MCF 10A (cell line): ENCODE results near the gene RTN4RL1. TPM values are rescaled to one million over a fixed set of nuclear protein-coding genes. Genes with fewer than 3 reads are reported as not detected.

Experiments used
- BruUV-seq: library from RNA; stranded (reverse); fragments of 400-500 nt; replicated peaks from 2 replicates; lab custom pipeline; 2021; lab: Mats Ljungman, UMichigan
- CTCF ChIA-PET: fragments of 300-600 bp; sonication (Branson Sonifier 250); formaldehyde crosslinking; extraction: SDS; loops from one replicate; lab custom pipeline; 2021; ENCODE audit warnings: antibody characterized with exemption, inconsistent platforms; lab: Yijun Ruan, JAX
- POLR2A ChIA-PET: fragments of 300-600, 350-650 bp; sonication (Branson Sonifier 250); formaldehyde crosslinking; extraction: SDS; loops from one replicate; lab custom pipeline; 2020; ENCODE audit warnings: antibody characterized with exemption, inconsistent platforms; lab: Yijun Ruan, JAX
- DNase-seq: peaks from one replicate; pipeline ENCODE4 v3.0.0-alpha.2; 2018; ENCODE audit not compliant: unreplicated experiment
- H3K27ac Mint-ChIP-seq: one replicate; pipeline ENCODE4 v1.8.0; 2022; ENCODE audit warnings: mild to moderate bottlenecking, low read depth, mixed read lengths; ENCODE audit not compliant: unreplicated experiment
- H3K27me3 Mint-ChIP-seq: one replicate; pipeline ENCODE4 v1.8.0; 2022; ENCODE audit warnings: mixed read lengths; ENCODE audit not compliant: insufficient read depth, unreplicated experiment
- H3K36me3 Mint-ChIP-seq: one replicate; pipeline ENCODE4 v1.8.0; 2022; ENCODE audit warnings: mild to moderate bottlenecking, moderate library complexity, mixed read lengths; ENCODE audit not compliant: insufficient read depth, unreplicated experiment
- H3K4me1 Mint-ChIP-seq: one replicate; pipeline ENCODE4 v1.8.0; 2022; ENCODE audit warnings: mixed read lengths; ENCODE audit not compliant: insufficient read depth, unreplicated experiment
- H3K4me3 Mint-ChIP-seq: one replicate; pipeline ENCODE4 v1.8.0; 2022; ENCODE audit warnings: mild to moderate bottlenecking, moderate library complexity, mixed read lengths; ENCODE audit not compliant: unreplicated experiment
- H3K9me3 Mint-ChIP-seq: one replicate; pipeline ENCODE4 v1.8.0; 2022; ENCODE audit warnings: mixed read lengths; ENCODE audit not compliant: unreplicated experiment
- CTCF ChIP-seq: fragments of 200-600 bp; IDR thresholded peaks from one replicate; pipeline ENCODE4 v1.8.0; 2022; ENCODE audit warnings: antibody characterized with exemption, mild to moderate bottlenecking; ENCODE audit not compliant: unreplicated experiment
- intact Hi-C: fragments of 100-400 bp; cut with micrococcal nuclease; formaldehyde crosslinking; loops from 2 replicates; pipeline ENCODE4 v1.14.1; 2022
- total RNA-seq: library from RNA; stranded (reverse); gene quantifications from 2 replicates; pipeline ENCODE4 v1.2.3, GENCODE V29; 2022

The RTN4RL1 gene
- total RNA-seq, 1 experiment from 2014 or later = 2.9 TPM

- H3K27me3 Mint-ChIP-seq = no peaks in the 10 kb centered on the region
- H3K9me3 Mint-ChIP-seq = no peaks in the 10 kb centered on the region
- intact Hi-C loops = no loop called here
- H3K4me3 Mint-ChIP-seq = no peak overlapping the region
- peaks cover 13% of the 10 kb centered on the region for H3K4me1 Mint-ChIP-seq
- TF ChIP-seq CTCF = no peak
- no peaks in the 10 kb centered on the region for H3K36me3 Mint-ChIP-seq
- no peak overlapping the region for H3K27ac Mint-ChIP-seq
- DNase-seq = no peak
- ChIA-PET CTCF (no interaction called here), POLR2A (no interaction called here)
- no TSS peak for BruUV-seq
Measured at GRCh38 chr17:1977583-1978395, 47.3 kb downstream of the RTN4RL1 start.

- intact Hi-C loops = no loop called here
- DNase-seq = no peak
- Mint-ChIP-seq H3K36me3 (no peaks in the 10 kb centered on the region), H3K27ac (no peak overlapping the region), H3K4me3 (no peak overlapping the region), H3K4me1 (peaks cover 6% of the 10 kb centered on the region), H3K9me3 (no peaks in the 10 kb centered on the region), H3K27me3 (no peaks in the 10 kb centered on the region)
- ChIA-PET POLR2A (no interaction called here), CTCF (no interaction called here)
- BruUV-seq = no TSS peak
- no peak for TF ChIP-seq CTCF
Measured at GRCh38 chr17:1976683-1977064, 48.5 kb downstream of the RTN4RL1 start.

- ChIA-PET POLR2A (interaction anchor here (0.8 kb wide), 1 partner anchor 38 kb away, joined by 3 read pairs; no protein-coding TSS in a partner anchor), CTCF (interaction anchor here (0.7 to 1.0 kb wide), 2 partner anchors 50 to 93 kb away, joined by 3 read pairs; no protein-coding TSS in a partner anchor)
- intact Hi-C loops = no loop called here
- Mint-ChIP-seq H3K4me3 (no peak overlapping the region), H3K4me1 (peaks cover 1% of the 10 kb centered on the region), H3K9me3 (no peaks in the 10 kb centered on the region), H3K27ac (no peak overlapping the region), H3K27me3 (no peaks in the 10 kb centered on the region), H3K36me3 (no peaks in the 10 kb centered on the region)
- BruUV-seq = no TSS peak
- no peak for DNase-seq
- no peak for TF ChIP-seq CTCF
Measured at GRCh38 chr17:1976000-1976682, 49.0 kb downstream of the RTN4RL1 start.

GRCh38 chr17:1975573-1975972, 49.6 kb downstream of the RTN4RL1 start:
- Mint-ChIP-seq H3K27ac (no peak overlapping the region), H3K36me3 (no peaks in the 10 kb centered on the region), H3K9me3 (no peaks in the 10 kb centered on the region), H3K4me1 (no peaks in the 10 kb centered on the region), H3K27me3 (no peaks in the 10 kb centered on the region), H3K4me3 (no peak overlapping the region)
- no peak for TF ChIP-seq CTCF
- ChIA-PET POLR2A (interaction anchor here (0.8 kb wide), 1 partner anchor 39 kb away, joined by 3 read pairs; no protein-coding TSS in a partner anchor), CTCF (interaction anchor here (0.7 to 1.0 kb wide), 2 partner anchors 50 to 92 kb away, joined by 3 read pairs; no protein-coding TSS in a partner anchor)
- intact Hi-C loops = no loop called here
- no TSS peak for BruUV-seq
- no peak for DNase-seq
